Stomach (tissue), 9 donors: ENCODE measurements around the gene RPH3AL. TPM values are rescaled to one million over a fixed set of nuclear protein-coding genes. Genes with fewer than 3 reads are reported as not detected.

Experiments used
- DNase-seq, 2 donors: peaks; one replicate each; pipeline versions ENCODE4 v3.0.0 to v3.0.0-alpha.2; 2013 to 2019
- H3K27ac ChIP-seq, 5 donors: fragments of 200-600 bp in 4 of 5; sonication (generic) in 4 of 5; one replicate each; pipeline ENCODE4 v1.5.1; 2013 to 2019; ENCODE audit warnings: mild to moderate bottlenecking in 1 of 5, moderate library complexity in 1 of 5
- H3K27me3 ChIP-seq, 3 donors: fragments of 200-600 bp; sonication (generic); one replicate each; pipeline ENCODE4 v1.5.1; 2017 to 2019; ENCODE audit warnings: mixed run types in 1 of 3
- H3K36me3 ChIP-seq, 4 donors: fragments of 200-600 bp; sonication (generic); 1 replicate in 3 of 4; 2 replicates in 1 of 4; pipeline ENCODE4 v1.5.1; 2016 to 2019
- H3K4me1 ChIP-seq, 4 donors: fragments of 200-600 bp; sonication (generic); one replicate each; pipeline ENCODE4 v1.5.1; 2016 to 2019
- H3K4me3 ChIP-seq, 4 donors: fragments of 200-600 bp; sonication (generic) in 3 of 4; one replicate each; pipeline ENCODE4 v1.5.1; 2016 to 2019; ENCODE audit warnings: mild to moderate bottlenecking in 1 of 4
- H3K9me3 ChIP-seq, 4 donors: fragments of 200-600 bp; sonication (generic); one replicate each; pipeline ENCODE4 v1.5.1; 2016 to 2019
- CTCF ChIP-seq, 7 experiments: fragments of 450-650 bp in 4 of 7; fragments of 200-600 bp in 3 of 7; sonication (generic) in 3 of 7; IDR thresholded peaks; one replicate each; pipeline ENCODE4 v1.5.1; 2016 to 2019; ENCODE audit warnings: antibody characterized with exemption in 7 of 7, control low read depth in 2 of 7, mild to moderate bottlenecking in 1 of 7
- EP300 ChIP-seq: sonication (generic); formaldehyde crosslinking; IDR thresholded peaks from one replicate; pipeline ENCODE4 v1.6.1; 2017; ENCODE audit warnings: antibody characterized with exemption
- POLR2A ChIP-seq, 4 donors: fragments of 450-650 bp; IDR thresholded peaks; one replicate each; pipeline ENCODE4 v1.6.1; 2016; ENCODE audit warnings: antibody characterized with exemption in 4 of 4, control low read depth in 2 of 4, mild to moderate bottlenecking in 1 of 4, moderate library complexity in 1 of 4
- POLR2AphosphoS5 ChIP-seq, 3 donors: sonication (generic); formaldehyde crosslinking; IDR thresholded peaks; one replicate each; pipeline ENCODE4 v1.6.1; 2016; ENCODE audit warnings: antibody characterized with exemption in 3 of 3
- WGBS, 5 donors: extraction: QIAGEN DNeasy Blood & Tissue Kit in 3 of 5; methylation state at CpG; one replicate each; pipeline versions ENCODE4 v1.1.5 to v1.1.7; 2013 to 2018; 5-methylcytosine and 5-hydroxymethylcytosine counted together
- intact Hi-C: fragments of 100-400 bp; cut with DNase I; formaldehyde crosslinking; loops from one replicate; pipeline ENCODE4 v1.15.1; 2023; ENCODE audit warnings: low total_unique reads
- polyA plus RNA-seq, 3 donors: library from polyadenylated mRNA; stranded (reverse); fragments of 200-250 nt; gene quantifications; one replicate each; pipeline ENCODE4 v1.2.3, GENCODE V29; 2013
- total RNA-seq, 5 donors: library from RNA; depleted of rRNA; stranded (reverse); fragments of >200 nt; gene quantifications; one replicate each; pipeline versions ENCODE4 v1.1.0 to v1.2.3, GENCODE V29; 2014 to 2016
- donor health status: healthy with polysubstance abuse.
- donor health status: Bipolar disorder and iron deficiency.
- donor health status: healthy.

The RPH3AL gene
- total and polyA plus RNA-seq, 8 donors: 4.9 to 38.5 (median 17.4) TPM

GRCh38 chr17:362721-363120 lies 10.1 kb upstream of the RPH3AL start:
- intact Hi-C loops: no loop called here
- WGBS, 5 donors: 93 to 98% (median 97%) methylated on average over 14 of the region's 14 CpGs

GRCh38 chr17:360092-360750 lies 7.6 kb upstream of the RPH3AL start:
- Histone ChIP-seq H3K36me3 (no peaks in the 10 kb centered on the region), H3K9me3 (no peaks in the 10 kb centered on the region), H3K4me1 (peaks cover 0 to 8% (median 2%) of the 10 kb centered on the region in 4 donors), H3K4me3 (no peak overlapping the region), H3K27me3 (no peaks in the 10 kb centered on the region), H3K27ac (no peak overlapping the region)
- 74 to 82% (median 78%) methylated on average over 20 to 23 of the region's 23 CpGs for WGBS, 5 donors
- intact Hi-C loops: no loop called here
- TF ChIP-seq EP300 (no peak), POLR2AphosphoS5 (IDR thresholded peaks at IDR 0.05) (no peak), POLR2A (IDR thresholded peaks at IDR 0.05) (no peak), CTCF (IDR thresholded peaks at IDR 0.05) (no peak)
- DNase-seq: no peak

More at GRCh38 chr17:362721-363120, 10.1 kb upstream of the RPH3AL start:
- Histone ChIP-seq H3K4me1 (peaks cover 0 to 2% (median under 1%) of the 10 kb centered on the region in 4 donors), H3K4me3 (no peak overlapping the region), H3K27me3 (no peaks in the 10 kb centered on the region), H3K27ac (no peak overlapping the region), H3K36me3 (peaks cover 0 to 4% (median 0%) of the 10 kb centered on the region in 4 donors), H3K9me3 (peaks cover 0 to under 1% (median 0%) of the 10 kb centered on the region in 4 donors)
- no peak for DNase-seq
- TF ChIP-seq POLR2AphosphoS5 (IDR thresholded peaks at IDR 0.05) (no peak), EP300 (no peak), POLR2A (IDR thresholded peaks at IDR 0.05) (no peak), CTCF (IDR thresholded peaks at IDR 0.05) (no peak)

DNA sequence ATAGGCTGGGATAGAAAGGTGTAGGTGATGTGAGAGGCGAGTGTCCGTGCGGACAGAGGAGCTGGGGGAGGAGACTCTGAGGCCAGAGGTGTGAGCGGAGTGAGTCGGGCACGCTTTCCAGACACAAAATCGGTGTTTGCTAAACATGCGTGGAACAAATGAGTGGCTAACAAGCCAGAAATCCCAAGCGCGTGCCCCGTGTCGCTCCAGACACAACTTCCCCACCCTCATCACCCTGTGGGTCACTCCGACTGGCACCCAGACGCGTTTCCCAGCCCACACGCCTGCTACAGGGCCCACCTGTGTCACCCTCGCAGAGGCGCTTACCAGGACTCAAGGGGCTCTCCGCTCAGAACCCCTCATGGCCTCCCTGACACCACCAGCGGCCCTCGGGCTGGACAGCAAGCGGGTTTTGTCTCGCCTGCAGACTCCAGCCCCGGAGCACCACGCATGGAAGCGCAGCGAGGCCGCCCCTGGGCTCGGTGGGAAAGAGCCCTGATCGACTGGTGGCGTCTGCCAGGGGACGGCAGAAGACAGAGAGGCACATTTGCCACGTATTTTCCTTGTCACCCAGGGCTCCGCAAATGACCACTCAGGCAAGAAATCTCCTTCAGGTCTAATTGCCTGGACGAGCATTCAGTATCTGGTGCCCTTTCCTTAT lies 6.0 kb upstream of the RPH3AL start:
- 91 to 93% (median 93%) methylated on average over 33 to 35 of the region's 35 CpGs for WGBS, 5 donors
- Histone ChIP-seq H3K27ac (no peak overlapping the region), H3K36me3 (no peaks in the 10 kb centered on the region), H3K27me3 (no peaks in the 10 kb centered on the region), H3K9me3 (no peaks in the 10 kb centered on the region), H3K4me3 (no peak overlapping the region), H3K4me1 (peaks cover 0 to 22% (median 11%) of the 10 kb centered on the region in 4 donors)
- DNase-seq: no peak
- no peak for TF ChIP-seq POLR2AphosphoS5 (IDR thresholded peaks at IDR 0.05)
- no peak for TF ChIP-seq CTCF (IDR thresholded peaks at IDR 0.05)
- TF ChIP-seq EP300: no peak
- TF ChIP-seq POLR2A (IDR thresholded peaks at IDR 0.05): no peak
- intact Hi-C loops: no loop called here

DNA sequence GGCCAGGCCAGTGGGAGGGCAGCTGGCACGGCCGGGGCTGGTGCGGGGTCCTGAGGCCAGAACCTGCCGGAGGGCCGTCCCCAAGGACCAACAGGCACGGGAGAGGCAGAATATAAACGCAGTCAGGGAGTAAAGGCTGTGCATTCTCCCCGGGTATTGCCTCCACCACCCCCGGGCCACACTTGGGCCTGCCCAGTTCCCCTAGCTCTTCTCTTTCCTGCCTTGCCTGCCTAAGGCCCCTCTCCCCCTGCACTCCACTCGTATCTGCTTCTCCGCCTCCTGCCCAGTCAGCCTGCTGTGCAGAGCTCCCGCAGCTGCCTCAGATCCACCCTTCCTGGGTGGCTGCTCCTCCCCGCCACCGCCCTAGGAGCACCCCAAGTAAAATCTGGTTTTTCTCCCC lies 5.0 kb upstream of the RPH3AL start:
- Histone ChIP-seq H3K36me3 (no peaks in the 10 kb centered on the region), H3K4me1 (peaks cover 6 to 32% (median 20%) of the 10 kb centered on the region in 4 donors), H3K4me3 (no peak overlapping the region), H3K27me3 (no peaks in the 10 kb centered on the region), H3K27ac (no peak overlapping the region), H3K9me3 (no peaks in the 10 kb centered on the region)
- WGBS, 5 donors: 49 to 58% (median 52%) methylated on average over 14 of the region's 14 CpGs
- TF ChIP-seq POLR2AphosphoS5 (IDR thresholded peaks at IDR 0.05): no peak
- TF ChIP-seq EP300: no peak
- TF ChIP-seq POLR2A (IDR thresholded peaks at IDR 0.05): no peak
- no peak for TF ChIP-seq CTCF (IDR thresholded peaks at IDR 0.05)
- DNase-seq: no peak
- intact Hi-C loops: no loop called here
